SK-N-SH treated with all-trans-retinoic acid at 6 μM for 48 hours (cell line): ENCODE results near the gene DDX1.

Experiments used
- ARNTL ChIP-seq: fragments of 450-650 bp; formaldehyde crosslinking; IDR thresholded peaks from 2 replicates; pipeline ENCODE4 v1.5.0; 2020; ENCODE audit warnings: low read depth, mild to moderate bottlenecking, moderate library complexity, borderline replicate concordance
- BACH2 ChIP-seq: fragments of 250-450 bp; sonication (Bioruptor Pico); IDR thresholded peaks from 2 replicates; pipeline ENCODE4 v1.9.0; 2021; ENCODE audit warnings: mild to moderate bottlenecking, borderline replicate concordance
- ESRRG ChIP-seq: fragments of 250-450 bp; sonication (Bioruptor Pico); IDR thresholded peaks from 2 replicates; pipeline ENCODE4 v1.6.1; 2021; ENCODE audit warnings: mild to moderate bottlenecking
- POU6F1 ChIP-seq: fragments of 250-450 bp; sonication (Bioruptor Pico); IDR thresholded peaks from 2 replicates; pipeline ENCODE4 v1.8.0; 2021; ENCODE audit warnings: low read depth, mild to moderate bottlenecking, moderate library complexity, borderline replicate concordance
- PPARA ChIP-seq: fragments of 250-450 bp; sonication (Bioruptor Pico); IDR thresholded peaks from 2 replicates; pipeline ENCODE4 v1.5.0; 2020; ENCODE audit warnings: mild to moderate bottlenecking, borderline replicate concordance
- RARB ChIP-seq: fragments of 250-450 bp; sonication (Bioruptor Pico); IDR thresholded peaks from 2 replicates; pipeline ENCODE4 v1.8.0; 2021; ENCODE audit warnings: mild to moderate bottlenecking, moderate library complexity
- ZFP30 ChIP-seq: fragments of 450-650 bp; formaldehyde crosslinking; IDR thresholded peaks from 2 replicates; pipeline ENCODE4 v1.5.0; 2022; ENCODE audit warnings: mild to moderate bottlenecking, moderate library complexity

- TF ChIP-seq RARB (no peak), ZFP30 (no peak), POU6F1 (CRISPR knock-in tag) (no peak), ESRRG (no peak), PPARA (CRISPR knock-in tag) (no peak), BACH2 (CRISPR knock-in tag) (no peak), ARNTL (CRISPR knock-in tag) (no peak)
Observed at GRCh38 chr2:15595342-15595905, 3.8 kb downstream of the DDX1 start.
